K562 (cell line): Measurements from ENCODE around the gene HARS1. TPM values are rescaled to one million over a fixed set of nuclear protein-coding genes. Genes with fewer than 3 reads are reported as not detected.

ENCODE experiments used
- BCL6 ChIP-seq: fragments of 250-450 bp; sonication (Bioruptor Pico); IDR thresholded peaks from 2 replicates; pipeline ENCODE4 v1.4.0; 2020
- BRCA1 ChIP-seq, 2 experiments: fragments of 450-650 bp in 1 of 2; sonication (generic) in 1 of 2; formaldehyde crosslinking in 1 of 2; IDR thresholded peaks; 2 replicates each; pipeline versions ENCODE4 v1.5.0 to v1.6.1; 2017 to 2020; ENCODE audit warnings: mild to moderate bottlenecking in 1 of 2, missing genetic modification reagents in 1 of 2
- CREB3L1 ChIP-seq: fragments of 450-650 bp; IDR thresholded peaks from 2 replicates; pipeline ENCODE4 v1.6.1; 2014; ENCODE audit warnings: low read depth, mild to moderate bottlenecking, moderate library complexity, borderline replicate concordance
- CXXC5 ChIP-seq: fragments of 250-450 bp; sonication (Bioruptor Pico); IDR thresholded peaks from 2 replicates; pipeline ENCODE4 v1.8.0; 2022; ENCODE audit warnings: inconsistent platforms, mild to moderate bottlenecking, moderate library complexity
- GTF2B ChIP-seq: IDR thresholded peaks from 2 replicates; pipeline ENCODE4 v1.6.1; 2011; ENCODE audit not compliant: insufficient read length; ENCODE audit errors: extremely low read depth
- MBD2 ChIP-seq: sonication (generic); IDR thresholded peaks from 2 replicates; pipeline ENCODE4 v1.6.1; 2016; ENCODE audit warnings: low read depth, borderline replicate concordance
- NFIC ChIP-seq: fragments of 450-650 bp; IDR thresholded peaks from 2 replicates; pipeline ENCODE4 v1.6.1; 2017; ENCODE audit warnings: mild to moderate bottlenecking, inconsistent platforms
- POLR2G ChIP-seq: fragments of 200-400 bp; formaldehyde crosslinking; IDR thresholded peaks from 2 replicates; pipeline ENCODE4 v1.6.1; 2017; ENCODE audit warnings: low read depth, mild to moderate bottlenecking, antibody characterized with exemption, low read length, moderate library complexity
- SMAD1 ChIP-seq: fragments of 150-350 bp; IDR thresholded peaks from 2 replicates; pipeline ENCODE4 v1.6.1; 2014; ENCODE audit warnings: low read length, low read depth; ENCODE audit not compliant: partially characterized antibody
- STAT5B ChIP-seq: fragments of 250-450 bp; sonication (Bioruptor Pico); IDR thresholded peaks from 2 replicates; pipeline ENCODE4 v1.8.0; 2021; ENCODE audit warnings: mild to moderate bottlenecking, inconsistent platforms
- TAF9B ChIP-seq: fragments of 450-650 bp; IDR thresholded peaks from 2 replicates; pipeline ENCODE4 v1.6.1; 2018; ENCODE audit warnings: mild to moderate bottlenecking; ENCODE audit not compliant: partially characterized antibody
- TRIM25 ChIP-seq: fragments of 450-650 bp; IDR thresholded peaks from 2 replicates; pipeline ENCODE4 v1.7.0; 2016; ENCODE audit warnings: borderline replicate concordance
- U2AF1 ChIP-seq: fragments of 200-400 bp; formaldehyde crosslinking; optimal IDR thresholded peaks from 2 replicates; pipeline ENCODE3; 2017; ENCODE audit warnings: mild to moderate bottlenecking, low read depth, low read length, moderate library complexity
- ZBTB26 ChIP-seq: fragments of 450-650 bp; formaldehyde crosslinking; IDR thresholded peaks from 2 replicates; pipeline ENCODE4 v1.4.0; 2022; ENCODE audit warnings: missing genetic modification characterization
- ZNF224 ChIP-seq: sonication (generic); formaldehyde crosslinking; IDR thresholded peaks from 2 replicates; pipeline ENCODE4 v1.8.0; 2022; ENCODE audit warnings: mild to moderate bottlenecking, missing genetic modification reagents
- ZNF395 ChIP-seq: fragments of 200-800 bp; sonication (Bioruptor generic); IDR thresholded peaks from 2 replicates; pipeline ENCODE4 v1.6.1; 2017; ENCODE audit warnings: missing genetic modification characterization, missing compliant biosample characterization
- ZNF444 ChIP-seq: fragments of 250-450 bp; sonication (Bioruptor Pico); IDR thresholded peaks from 2 replicates; pipeline ENCODE4 v1.4.0; 2020; ENCODE audit warnings: mild to moderate bottlenecking, moderate library complexity
- ZNF57 ChIP-seq: fragments of 450-650 bp; formaldehyde crosslinking; IDR thresholded peaks from 2 replicates; pipeline ENCODE4 v1.4.0; 2020; ENCODE audit warnings: mild to moderate bottlenecking, moderate library complexity
- ZNF655 ChIP-seq: fragments of 250-450 bp; sonication (Bioruptor Pico); IDR thresholded peaks from 2 replicates; pipeline ENCODE4 v1.5.0; 2021
- ZNF780A ChIP-seq: fragments of 250-450 bp; sonication (Bioruptor Pico); IDR thresholded peaks from 2 replicates; pipeline ENCODE4 v1.5.0; 2021; ENCODE audit warnings: mild to moderate bottlenecking
- polyA plus RNA-seq, 8 experiments: library from polyadenylated mRNA; depleted of rRNA in 4 of 8; stranded (reverse) in 5 of 8; unstranded in 3 of 8; fragments of >200 nt; fragmentation: Nextera tagmentation in 2 of 8; fragmentation: Illumina TruSeq in 1 of 8; extraction: Ambion mirVana in 2 of 8; extraction: Trizol in 1 of 8; gene quantifications; 2 replicates each; pipeline versions ENCODE4 v1.2.1 to v1.2.3, GENCODE V29; 2011 to 2014; ENCODE audit warnings: inconsistent platforms in 1 of 8, missing spikeins in 1 of 8
- total RNA-seq, 7 experiments: library from RNA; depleted of rRNA in 6 of 7; stranded (reverse); fragments of >200 nt in 6 of 7; fragmentation: Illumina TruSeq in 2 of 7; extraction: Trizol in 2 of 7; gene quantifications; 2 replicates each; pipeline versions ENCODE4 v1.2.1 to v1.2.3, GENCODE V29; 2011 to 2021; ENCODE audit warnings: low replicate concordance in 1 of 7

The HARS1 gene
- total and polyA plus RNA-seq, 9 of the 15 experiments (the other 6 are each of a cell fraction or from before 2014, with no cell fraction given) = 13.5 to 88.5 (median 75.2) TPM

- TF ChIP-seq ZNF444 (no peak), U2AF1 (no peak), ZBTB26 (CRISPR knock-in tag) (no peak), ZNF395 (CRISPR knock-in tag) (no peak), MBD2 (peak; percentile 20; the same call in 1 of the 2 replicates), TRIM25 (no peak), SMAD1 (no peak), GTF2B (no peak), ZNF57 (CRISPR knock-in tag) (no peak), ZNF224 (CRISPR knock-in tag) (no peak), ZNF780A (no peak), CXXC5 (CRISPR knock-in tag) (peak; percentile 69), BCL6 (CRISPR knock-in tag) (no peak), BRCA1 (IDR thresholded peaks at IDR 0.05) (no peak), BRCA1 (CRISPR knock-in tag; IDR thresholded peaks at IDR 0.05) (no peak), STAT5B (CRISPR knock-in tag) (no peak), CREB3L1 (no peak; the same call in 1 of the 2 replicates), TAF9B (peak; percentile 80), ZNF655 (CRISPR knock-in tag) (no peak), NFIC (peak; percentile 79), POLR2G (peak; percentile 53; the same call in 1 of the 2 replicates)
These were observed 19.9 kb upstream of the HARS1 start (continued) for GRCh38 chr5:140710899-140711552.
